ENCODE results near the gene UBE2E2. TPM values are rescaled to one million over a fixed set of nuclear protein-coding genes. Genes with fewer than 3 reads are reported as not detected.
A peak's percentile ranks its signal among the peaks of the same experiment; 100 is the strongest.

UBE2E2 gene
- polyA plus RNA-seq, 1 experiment = 41.9 TPM

- ChIA-PET POLR2A (no interaction called here), CTCF (interaction anchor here (0.6 kb wide), 1 partner anchor 1336 kb away, joined by 4 read pairs; no protein-coding TSS in a partner anchor)
- no peak overlapping the region for H3K4me3 ChIP-seq (ENCODE audit: low read depth, low read length)
- TF ChIP-seq, protein P1, sequence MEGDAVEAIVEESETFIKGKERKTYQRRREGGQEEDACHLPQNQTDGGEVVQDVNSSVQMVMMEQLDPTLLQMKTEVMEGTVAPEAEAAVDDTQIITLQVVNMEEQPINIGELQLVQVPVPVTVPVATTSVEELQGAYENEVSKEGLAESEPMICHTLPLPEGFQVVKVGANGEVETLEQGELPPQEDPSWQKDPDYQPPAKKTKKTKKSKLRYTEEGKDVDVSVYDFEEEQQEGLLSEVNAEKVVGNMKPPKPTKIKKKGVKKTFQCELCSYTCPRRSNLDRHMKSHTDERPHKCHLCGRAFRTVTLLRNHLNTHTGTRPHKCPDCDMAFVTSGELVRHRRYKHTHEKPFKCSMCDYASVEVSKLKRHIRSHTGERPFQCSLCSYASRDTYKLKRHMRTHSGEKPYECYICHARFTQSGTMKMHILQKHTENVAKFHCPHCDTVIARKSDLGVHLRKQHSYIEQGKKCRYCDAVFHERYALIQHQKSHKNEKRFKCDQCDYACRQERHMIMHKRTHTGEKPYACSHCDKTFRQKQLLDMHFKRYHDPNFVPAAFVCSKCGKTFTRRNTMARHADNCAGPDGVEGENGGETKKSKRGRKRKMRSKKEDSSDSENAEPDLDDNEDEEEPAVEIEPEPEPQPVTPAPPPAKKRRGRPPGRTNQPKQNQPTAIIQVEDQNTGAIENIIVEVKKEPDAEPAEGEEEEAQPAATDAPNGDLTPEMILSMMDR (IDR thresholded peaks at IDR 0.05; ENCODE audit: insufficient read depth, low read depth, low read length) = no peak
- H3K36me3 ChIP-seq (ENCODE audit: control insufficient read depth, insufficient read depth, low read length) = no peaks in the 10 kb centered on the region
- no peak for DNase-seq (ENCODE audit: low read depth)
- 0 out of 2 replicates have a peak, but pooled peaks cover 1% of the 10 kb centered on the region for H3K27me3 ChIP-seq (ENCODE audit: control insufficient read depth, insufficient read depth, low read length)
These were observed 1.8 kb upstream of the UBE2E2 start for GRCh38 chr3:23201154-23201838.

DNA sequence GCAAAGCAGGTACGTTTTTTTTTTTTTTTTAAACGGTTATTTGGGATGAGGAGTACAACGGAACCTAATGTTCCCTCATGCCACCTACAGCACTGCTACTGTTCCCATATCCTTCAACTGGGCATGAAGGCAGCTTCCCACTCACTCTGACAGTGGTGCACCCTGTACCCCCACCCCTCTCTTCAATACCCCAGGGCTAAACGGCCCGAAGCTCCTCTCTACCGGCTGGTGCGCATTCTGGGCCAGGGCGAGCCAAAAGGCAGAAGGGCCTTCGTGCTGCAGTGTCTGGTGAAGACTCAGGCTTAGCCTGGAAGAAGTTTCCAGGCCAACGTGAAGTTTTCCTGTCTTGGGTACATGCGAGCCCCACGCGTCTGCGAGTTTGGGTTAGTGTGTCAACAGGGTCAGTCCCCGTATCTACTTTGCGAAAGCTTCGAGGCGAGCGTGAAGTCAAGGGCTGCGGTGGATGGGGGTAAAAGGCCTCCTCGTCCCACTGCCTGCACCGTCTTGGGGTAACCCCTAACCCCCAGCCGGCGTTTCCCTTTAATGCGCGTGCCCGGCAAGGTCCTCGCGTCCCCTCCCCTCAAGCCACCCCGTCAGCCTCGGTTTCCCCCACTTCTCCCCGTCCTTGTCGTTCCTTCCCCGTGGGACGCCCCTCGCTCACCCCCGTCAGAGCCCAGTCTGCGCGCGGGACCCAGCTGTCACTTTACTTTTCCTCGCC is 765 bp upstream of the UBE2E2 start:
- POLR2A ChIA-PET = no interaction called here
- no peak for DNase-seq (ENCODE audit: low read depth)
- H3K36me3 ChIP-seq (ENCODE audit: control insufficient read depth, insufficient read depth, low read length) = no peaks in the 10 kb centered on the region
- H3K27me3 ChIP-seq (ENCODE audit: control insufficient read depth, insufficient read depth, low read length) = 0 out of 2 replicates have a peak, but pooled peaks cover 1% of the 10 kb centered on the region
- CTCF ChIA-PET = interaction anchor here (0.6 to 0.7 kb wide), 2 partner anchors 9 to 1335 kb away, joined by 4 read pairs; no protein-coding TSS in a partner anchor
- H3K4me3 ChIP-seq (ENCODE audit: low read depth, low read length) = peak overlapping the region; percentile 93
- TF ChIP-seq, protein P1 (IDR thresholded peaks at IDR 0.05; ENCODE audit: insufficient read depth, low read depth, low read length) = no peak

- H3K4me3 ChIP-seq (ENCODE audit: low read depth, low read length) = peak overlapping the region; percentile 93
- no peaks in the 10 kb centered on the region for H3K36me3 ChIP-seq (ENCODE audit: control insufficient read depth, insufficient read depth, low read length)
- no peaks in the 10 kb centered on the region for H3K27me3 ChIP-seq (ENCODE audit: control insufficient read depth, insufficient read depth, low read length)
- TF ChIP-seq, protein P1 (IDR thresholded peaks at IDR 0.05; ENCODE audit: insufficient read depth, low read depth, low read length) = no peak
- CTCF ChIA-PET = no interaction called here
- no peak for DNase-seq (ENCODE audit: low read depth)
- POLR2A ChIA-PET = no interaction called here
These were observed 692 bp downstream of the UBE2E2 start for GRCh38 chr3:23203708-23204330.

- ChIA-PET CTCF (no interaction called here), POLR2A (no interaction called here)
- TF ChIP-seq, protein P1 (IDR thresholded peaks at IDR 0.05; ENCODE audit: insufficient read depth, low read depth, low read length) = no peak
- H3K36me3 ChIP-seq (ENCODE audit: control insufficient read depth, insufficient read depth, low read length) = 0 out of 2 replicates have a peak, but pooled peaks cover 1% of the 10 kb centered on the region
- H3K27me3 ChIP-seq (ENCODE audit: control insufficient read depth, insufficient read depth, low read length) = no peaks in the 10 kb centered on the region
- no peak for DNase-seq (ENCODE audit: low read depth)
- H3K4me3 ChIP-seq (ENCODE audit: low read depth, low read length) = no peak overlapping the region
These were observed 3.2 kb downstream of the UBE2E2 start for GRCh38 chr3:23206366-23206765.

- POLR2A ChIA-PET = no interaction called here
- 0 out of 2 replicates have a peak, but pooled peaks cover 1% of the 10 kb centered on the region for H3K36me3 ChIP-seq (ENCODE audit: control insufficient read depth, insufficient read depth, low read length)
- DNase-seq (ENCODE audit: low read depth) = no peak
- CTCF ChIA-PET = no interaction called here
- H3K27me3 ChIP-seq (ENCODE audit: control insufficient read depth, insufficient read depth, low read length) = no peaks in the 10 kb centered on the region
- H3K4me3 ChIP-seq (ENCODE audit: low read depth, low read length) = no peak overlapping the region
- TF ChIP-seq, protein P1 (IDR thresholded peaks at IDR 0.05; ENCODE audit: insufficient read depth, low read depth, low read length) = no peak
These were observed 6.0 kb downstream of the UBE2E2 start for GRCh38 chr3:23209103-23209502.
